MM.1S (cell line): ENCODE data around the gene PPM1E.
A peak's percentile ranks its signal among the peaks of the same experiment; 100 is the strongest.

Experiments used
- DNase-seq: peaks from one replicate; pipeline ENCODE4 v3.0.0-alpha.2; 2015
- H2AFZ ChIP-seq: fragments of 300-600 bp; sonication (generic); 2 replicates; pipeline ENCODE4 v1.6.0; 2016; ENCODE audit warnings: antibody characterized with exemption, low read length
- H3F3A ChIP-seq: fragments of 300-600 bp; sonication (generic); 2 replicates; pipeline ENCODE4 v1.6.1; 2016; ENCODE audit warnings: mild to moderate bottlenecking, antibody characterized with exemption, low read length, moderate library complexity, mixed read lengths; ENCODE audit not compliant: insufficient read depth
- H3K27ac ChIP-seq: fragments of 300-600 bp; sonication (generic); 2 replicates; pipeline ENCODE4 v1.5.1; 2016; ENCODE audit warnings: mild to moderate bottlenecking, low read length
- H3K27me3 ChIP-seq: fragments of 300-600 bp; sonication (generic); replicated peaks from 2 replicates; pipeline ENCODE4 v1.6.0; 2016; ENCODE audit warnings: low read length; ENCODE audit not compliant: insufficient read depth
- H3K36me3 ChIP-seq: fragments of 300-600 bp; sonication (generic); replicated peaks from 2 replicates; pipeline ENCODE4 v1.6.1; 2016; ENCODE audit warnings: mild to moderate bottlenecking, low read length, mixed read lengths; ENCODE audit not compliant: insufficient read depth
- H3K4me1 ChIP-seq: fragments of 300-600 bp; sonication (generic); 2 replicates; pipeline ENCODE4 v1.6.1; 2016; ENCODE audit warnings: low read length, mixed read lengths
- H3K4me2 ChIP-seq: fragments of 300-600 bp; sonication (generic); 2 replicates; pipeline ENCODE4 v1.6.0; 2016; ENCODE audit warnings: low read depth, low read length
- H3K4me3 ChIP-seq: fragments of 300-600 bp; sonication (generic); 2 replicates; pipeline ENCODE4 v1.5.1; 2016; ENCODE audit warnings: low read length, mixed read lengths
- H3K79me2 ChIP-seq: fragments of 300-600 bp; sonication (generic); 2 replicates; pipeline ENCODE4 v1.6.1; 2016; ENCODE audit warnings: mixed run types, low read length, mixed read lengths
- H3K9ac ChIP-seq: fragments of 300-600 bp; sonication (generic); 2 replicates; pipeline ENCODE4 v1.6.1; 2016; ENCODE audit warnings: low read length, mixed read lengths
- H3K9me2 ChIP-seq: fragments of 300-600 bp; sonication (generic); replicated peaks from 2 replicates; pipeline ENCODE4 v1.6.1; 2016; ENCODE audit warnings: mild to moderate bottlenecking, low read length, mixed read lengths; ENCODE audit not compliant: insufficient read depth
- H3K9me3 ChIP-seq: fragments of 300-600 bp; sonication (generic); replicated peaks from 2 replicates; pipeline ENCODE4 v1.6.1; 2016; ENCODE audit warnings: mild to moderate bottlenecking, low read length, mixed read lengths; ENCODE audit not compliant: insufficient read depth
- H4K20me1 ChIP-seq: fragments of 300-600 bp; sonication (generic); 2 replicates; pipeline ENCODE4 v1.6.1; 2016; ENCODE audit warnings: mild to moderate bottlenecking, low read length, moderate library complexity, mixed read lengths; ENCODE audit not compliant: insufficient read depth
- CTCF ChIP-seq: fragments of 300-600 bp; sonication (generic); IDR thresholded peaks from 2 replicates; pipeline ENCODE4 v1.5.1; 2016; ENCODE audit warnings: antibody characterized with exemption, low read length, mixed read lengths
- EZH2 ChIP-seq: fragments of 300-600 bp; sonication (generic); optimal IDR thresholded peaks from 2 replicates; pipeline ENCODE3; 2017; ENCODE audit warnings: low read depth, mild to moderate bottlenecking, antibody characterized with exemption, low read length, mixed read lengths
- EZH2phosphoT487 ChIP-seq: fragments of 300-600 bp; sonication (generic); IDR thresholded peaks from 2 replicates; pipeline ENCODE4 v1.6.1; 2018; ENCODE audit warnings: antibody characterized with exemption, low read length

Gene PPM1E

GRCh38 chr17:58918884-58919283 is 163.2 kb downstream of the PPM1E start:
- H3K9me2 ChIP-seq = no peaks in the 10 kb centered on the region
- TF ChIP-seq CTCF (no peak), EZH2phosphoT487 (no peak)
- no peak overlapping the region for H3K4me2 ChIP-seq
- H3F3A ChIP-seq = no peaks in the 10 kb centered on the region
- no peak overlapping the region for H3K9ac ChIP-seq
- H3K4me1 ChIP-seq = 0 out of 2 replicates have a peak, but pooled peaks cover 4% of the 10 kb centered on the region
- H2AFZ ChIP-seq = no peak overlapping the region
- no peak overlapping the region for H3K4me3 ChIP-seq
- no peak for DNase-seq
- no peaks in the 10 kb centered on the region for H3K79me2 ChIP-seq
- no peaks in the 10 kb centered on the region for H4K20me1 ChIP-seq
- H3K27me3 ChIP-seq = no peaks in the 10 kb centered on the region
- H3K9me3 ChIP-seq = no peaks in the 10 kb centered on the region
- no peaks in the 10 kb centered on the region for H3K36me3 ChIP-seq
- H3K27ac ChIP-seq = no peak overlapping the region

DNA sequence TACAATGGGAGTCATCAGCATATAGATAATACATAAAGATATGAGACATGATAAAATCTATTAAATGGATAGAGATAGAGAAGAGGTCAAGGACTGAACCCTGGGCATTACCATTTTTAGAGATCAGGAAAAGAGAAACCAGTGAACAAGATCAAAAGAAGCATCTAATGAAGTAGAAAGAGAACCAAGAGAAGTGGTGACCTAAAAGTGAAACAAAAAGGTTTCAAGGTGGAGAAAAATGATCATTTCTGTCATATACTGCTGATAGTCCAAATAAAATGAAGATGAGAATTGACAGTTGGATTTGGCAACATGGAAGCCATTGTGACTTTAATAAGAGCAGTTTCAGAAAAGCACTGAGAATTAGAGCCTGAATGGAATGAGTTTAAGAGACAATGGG is 165.1 kb downstream of the PPM1E start:
- no peaks in the 10 kb centered on the region for H3K36me3 ChIP-seq
- DNase-seq = peak; percentile 32
- H2AFZ ChIP-seq = peak overlapping the region; percentile 14; the same call in 1 of the 2 replicates
- no peaks in the 10 kb centered on the region for H3K27me3 ChIP-seq
- no peaks in the 10 kb centered on the region for H3F3A ChIP-seq
- H3K4me2 ChIP-seq = peak overlapping the region; percentile 35
- H3K79me2 ChIP-seq = no peaks in the 10 kb centered on the region
- H4K20me1 ChIP-seq = no peaks in the 10 kb centered on the region
- no peaks in the 10 kb centered on the region for H3K9me3 ChIP-seq
- no peak overlapping the region for H3K4me3 ChIP-seq
- TF ChIP-seq EZH2 = no peak
- TF ChIP-seq EZH2phosphoT487 = no peak
- no peak for TF ChIP-seq CTCF
- no peaks in the 10 kb centered on the region for H3K9me2 ChIP-seq
- 0 out of 2 replicates have a peak, but pooled peaks cover 4% of the 10 kb centered on the region for H3K4me1 ChIP-seq
- no peak overlapping the region for H3K9ac ChIP-seq
- no peak overlapping the region for H3K27ac ChIP-seq

DNA sequence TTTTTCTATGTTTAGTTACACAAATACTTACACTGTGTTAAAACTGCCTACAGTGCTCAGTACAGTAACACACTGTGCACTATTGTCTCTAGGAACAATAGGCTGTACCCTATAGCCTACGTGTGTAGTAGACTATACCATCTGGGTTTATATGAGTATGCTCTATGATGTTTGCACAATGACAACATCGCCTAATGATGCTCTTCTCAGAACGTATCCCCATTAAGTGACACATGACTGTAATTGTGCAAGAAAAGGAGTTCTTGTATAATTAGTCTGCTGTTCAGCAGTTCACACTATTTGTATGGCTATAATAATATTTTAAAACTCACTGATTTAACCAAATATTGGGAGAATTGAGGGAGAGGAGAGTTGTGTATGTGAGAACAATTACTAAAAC is 177.3 kb downstream of the PPM1E start:
- H3F3A ChIP-seq = no peaks in the 10 kb centered on the region
- H3K4me1 ChIP-seq = no peaks in the 10 kb centered on the region
- no peak overlapping the region for H3K4me3 ChIP-seq
- no peak overlapping the region for H3K27ac ChIP-seq
- no peaks in the 10 kb centered on the region for H4K20me1 ChIP-seq
- no peaks in the 10 kb centered on the region for H3K79me2 ChIP-seq
- H3K27me3 ChIP-seq = no peaks in the 10 kb centered on the region
- no peak overlapping the region for H2AFZ ChIP-seq
- H3K4me2 ChIP-seq = no peak overlapping the region
- H3K9me2 ChIP-seq = no peaks in the 10 kb centered on the region
- TF ChIP-seq EZH2 = no peak
- TF ChIP-seq CTCF = no peak
- TF ChIP-seq EZH2phosphoT487 = no peak
- H3K36me3 ChIP-seq = no peaks in the 10 kb centered on the region
- no peaks in the 10 kb centered on the region for H3K9me3 ChIP-seq
- DNase-seq = no peak
- H3K9ac ChIP-seq = no peak overlapping the region
